Measurements from ENCODE around the gene OR8K1. TPM values are rescaled to one million over a fixed set of nuclear protein-coding genes. Genes with fewer than 3 reads are reported as not detected.

Gene OR8K1
- total and polyA plus RNA-seq, 3 donors from 2014 or later: not detected

- TF ChIP-seq CTCF (IDR thresholded peaks at IDR 0.05): no peak
- no peak for TF ChIP-seq POLR2A (IDR thresholded peaks at IDR 0.05)
These were observed 48.5 kb downstream of the OR8K1 start for GRCh38 chr11:56394381-56394780.

GRCh38 chr11:56396047-56396446, 50.2 kb downstream of the OR8K1 start:
- intact Hi-C loops (cut with DNase I; ENCODE audit: low total_unique reads): no loop called here
- Histone ChIP-seq H3K4me1 (no peaks in the 10 kb centered on the region), H3K36me3 (ENCODE audit: low read depth, missing control alignments) (no peaks in the 10 kb centered on the region), H3K27me3 (no peaks in the 10 kb centered on the region), H3K9me3 (no peaks in the 10 kb centered on the region), H3K4me3 (no peak overlapping the region), H3K27ac (no peak overlapping the region)
- 44 to 45% methylated on average over 3 of the region's 3 CpGs for WGBS, 2 donors
- DNase-seq: no peak
- TF ChIP-seq CTCF (IDR thresholded peaks at IDR 0.05) (no peak), POLR2A (IDR thresholded peaks at IDR 0.05) (no peak)

More at GRCh38 chr11:56394381-56394780, 48.5 kb downstream of the OR8K1 start:
- Histone ChIP-seq H3K27me3 (no peaks in the 10 kb centered on the region), H3K4me1 (no peaks in the 10 kb centered on the region), H3K9me3 (no peaks in the 10 kb centered on the region), H3K36me3 (ENCODE audit: low read depth, missing control alignments) (no peaks in the 10 kb centered on the region), H3K27ac (no peak overlapping the region), H3K4me3 (no peak overlapping the region)
- 87 to 90% methylated on average over 3 of the region's 3 CpGs for WGBS, 2 donors
- DNase-seq: no peak
- intact Hi-C loops (cut with DNase I; ENCODE audit: low total_unique reads): no loop called here

Other genes starting within 250 kb of the OR8K1 start
- gene OR8H2, start 242.4 kb upstream of the OR8K1 start, total RNA-seq: not detected
- not detected for gene OR8H2, start 242.4 kb upstream of the OR8K1 start, polyA plus RNA-seq (ENCODE audit: insufficient read depth, low read depth, low replicate concordance)
- gene OR8H3, start 223.7 kb upstream of the OR8K1 start, total RNA-seq: not detected
- not detected for gene OR8H3, start 223.7 kb upstream of the OR8K1 start, polyA plus RNA-seq (ENCODE audit: insufficient read depth, low read depth, low replicate concordance)
- not detected for gene OR8J3, start 205.8 kb upstream of the OR8K1 start, total RNA-seq
- not detected for gene OR8J3, start 205.8 kb upstream of the OR8K1 start, polyA plus RNA-seq (ENCODE audit: insufficient read depth, low read depth, low replicate concordance)
- gene OR8K5, start 185.7 kb upstream of the OR8K1 start, total RNA-seq: under 1 TPM in 1 of 2 donors, not detected in 1; 0.87 TPM
- not detected for gene OR8K5, start 185.7 kb upstream of the OR8K1 start, polyA plus RNA-seq (ENCODE audit: insufficient read depth, low read depth, low replicate concordance)
- gene OR5J2, start 169.4 kb upstream of the OR8K1 start, total RNA-seq: not detected
- gene OR5J2, start 169.4 kb upstream of the OR8K1 start, polyA plus RNA-seq (ENCODE audit: insufficient read depth, low read depth, low replicate concordance): not detected
- not detected for gene OR5T2, start 111.8 kb upstream of the OR8K1 start, total RNA-seq
- gene OR5T2, start 111.8 kb upstream of the OR8K1 start, polyA plus RNA-seq (ENCODE audit: insufficient read depth, low read depth, low replicate concordance): not detected
- not detected for gene OR5T3, start 93.8 kb upstream of the OR8K1 start, total RNA-seq
- not detected for gene OR5T3, start 93.8 kb upstream of the OR8K1 start, polyA plus RNA-seq (ENCODE audit: insufficient read depth, low read depth, low replicate concordance)
- not detected for gene OR5T1, start 71.9 kb upstream of the OR8K1 start, total RNA-seq
- not detected for gene OR5T1, start 71.9 kb upstream of the OR8K1 start, polyA plus RNA-seq (ENCODE audit: insufficient read depth, low read depth, low replicate concordance)
- under 1 TPM in 1 of 2 donors, not detected in 1; 0.08 TPM for gene OR8H1, start 53.8 kb upstream of the OR8K1 start, total RNA-seq
- not detected for gene OR8H1, start 53.8 kb upstream of the OR8K1 start, polyA plus RNA-seq (ENCODE audit: insufficient read depth, low read depth, low replicate concordance)
- not detected for gene OR8K3, start 30.9 kb upstream of the OR8K1 start, total RNA-seq
- not detected for gene OR8K3, start 30.9 kb upstream of the OR8K1 start, polyA plus RNA-seq (ENCODE audit: insufficient read depth, low read depth, low replicate concordance)
- not detected for gene OR8J1, start 8.3 kb downstream of the OR8K1 start, total RNA-seq
- gene OR8J1, start 8.3 kb downstream of the OR8K1 start, polyA plus RNA-seq (ENCODE audit: insufficient read depth, low read depth, low replicate concordance): not detected
- gene OR8U1, start 29.6 kb downstream of the OR8K1 start, total RNA-seq: not detected
- gene OR8U1, start 29.6 kb downstream of the OR8K1 start, polyA plus RNA-seq (ENCODE audit: insufficient read depth, low read depth, low replicate concordance): not detected
- gene OR5AL1, start 66.7 kb downstream of the OR8K1 start, total RNA-seq: not detected
- not detected for gene OR5AL1, start 66.7 kb downstream of the OR8K1 start, polyA plus RNA-seq (ENCODE audit: insufficient read depth, low read depth, low replicate concordance)
- gene OR5M3, start 127.3 kb downstream of the OR8K1 start, total RNA-seq: not detected
- not detected for gene OR5M3, start 127.3 kb downstream of the OR8K1 start, polyA plus RNA-seq (ENCODE audit: insufficient read depth, low read depth, low replicate concordance)
- gene OR5M8, start 145.3 kb downstream of the OR8K1 start, total RNA-seq: under 1 TPM in 1 of 2 donors, not detected in 1; 0.47 TPM
- not detected for gene OR5M8, start 145.3 kb downstream of the OR8K1 start, polyA plus RNA-seq (ENCODE audit: insufficient read depth, low read depth, low replicate concordance)
- not detected for gene OR5M11, start 197.2 kb downstream of the OR8K1 start, total RNA-seq
- not detected for gene OR5M11, start 197.2 kb downstream of the OR8K1 start, polyA plus RNA-seq (ENCODE audit: insufficient read depth, low read depth, low replicate concordance)
- gene OR5M10, start 231.7 kb downstream of the OR8K1 start, total RNA-seq: not detected
- gene OR5M10, start 231.7 kb downstream of the OR8K1 start, polyA plus RNA-seq (ENCODE audit: insufficient read depth, low read depth, low replicate concordance): not detected